Measurements from ENCODE around the gene FOXP1. TPM values are rescaled to one million over a fixed set of nuclear protein-coding genes. Genes with fewer than 3 reads are reported as not detected.

The FOXP1 gene
- total and polyA plus RNA-seq, 9 of the 15 experiments (the other 6 are each of a cell fraction or from before 2014, with no cell fraction given) = 7.7 to 34.5 (median 13.7) TPM

- TF ChIP-seq MAX (CRISPR knock-in tag; IDR thresholded peaks at IDR 0.05) (no peak), NFE2L1 (tag; IDR thresholded peaks at IDR 0.05; ENCODE audit: borderline replicate concordance, low read depth) (no peak), TAL1 (IDR thresholded peaks at IDR 0.05) (no peak), EP400 (IDR thresholded peaks at IDR 0.05) (no peak), TEAD2 (tag; IDR thresholded peaks at IDR 0.05) (no peak), ZNF282 (CRISPR knock-in tag; IDR thresholded peaks at IDR 0.05) (no peak), ZNF316 (IDR thresholded peaks at IDR 0.05) (no peak)
Measured at GRCh38 chr3:70959506-70960291, 623.8 kb downstream of the FOXP1 start (continued).

- 49% methylated on average over 10 of the region's 12 CpGs for WGBS (ENCODE audit: insufficient coverage, low coverage, missing lambda C conversion rate)
- in situ Hi-C loops (cut with MboI) = no loop called here
- POLR2A ChIA-PET = no interaction called here
Measured at GRCh38 chr3:70952033-70952747, 631.3 kb downstream of the FOXP1 start.

More at GRCh38 chr3:70952033-70952747, 631.3 kb downstream of the FOXP1 start:
- Histone ChIP-seq H2AFZ (ENCODE audit: low read depth, low read length) (no peak overlapping the region), H3K9me3 (replicated peaks; ENCODE audit: control insufficient read depth, insufficient read depth, low read depth, low read length) (no peaks in the 10 kb centered on the region), H3K4me3 (no peak overlapping the region), H4K20me1 (replicated peaks; ENCODE audit: control insufficient read depth, insufficient read depth, low read length) (no peaks in the 10 kb centered on the region), H3K36me3 (ENCODE audit: control insufficient read depth, insufficient read depth, low read length) (no peaks in the 10 kb centered on the region), H3K4me2 (ENCODE audit: insufficient read depth, low read length) (no peak overlapping the region), H3K27ac (ENCODE audit: extremely low read depth, low read depth, low read length) (no peak overlapping the region), H3K4me1 (replicated peaks in 1 of 2; ENCODE audit: control insufficient read depth in 2 of 2, insufficient read depth in 2 of 2, low read length in 2 of 2) (no peaks in the 10 kb centered on the region), H3K79me2 (ENCODE audit: control insufficient read depth, insufficient read depth, low read length) (no peaks in the 10 kb centered on the region), H3K27me3 (ENCODE audit: control insufficient read depth in 2 of 2, insufficient read depth in 2 of 2, low read length in 2 of 2) (peaks cover 0 to 6% of the 10 kb centered on the region in 2 experiments; a peak in 2 of 5 replicates), H3K9me1 (ENCODE audit: control insufficient read depth, insufficient read depth, low read length) (no peaks in the 10 kb centered on the region), H3K9ac (ENCODE audit: insufficient read depth in 1 of 2, low read depth in 2 of 2, low read length in 2 of 2) (no peak overlapping the region)
- CTCF ChIA-PET (ENCODE audit: low intra/inter-chr PET ratio) = no interaction called here
- TF ChIP-seq MTF1 (CRISPR knock-in tag; IDR thresholded peaks at IDR 0.05; ENCODE audit: borderline replicate concordance) (no peak), BDP1 (IDR thresholded peaks at IDR 0.05; ENCODE audit: insufficient read depth, insufficient read length) (no peak), ZC3H4 (CRISPR knock-in tag; IDR thresholded peaks at IDR 0.05; ENCODE audit: borderline replicate concordance) (no peak), KLF6 (CRISPR knock-in tag; IDR thresholded peaks at IDR 0.05; ENCODE audit: borderline replicate concordance) (no peak), FOXK1 (CRISPR knock-in tag; IDR thresholded peaks at IDR 0.05; ENCODE audit: borderline replicate concordance) (no peak), TEAD4 (IDR thresholded peaks at IDR 0.05; ENCODE audit: low read length) (no peak), TEAD4 (CRISPR knock-in tag; IDR thresholded peaks at IDR 0.05; ENCODE audit: borderline replicate concordance) (no peak), CREBBP (IDR thresholded peaks at IDR 0.05; ENCODE audit: low read depth, low read length) (no peak), TARDBP (IDR thresholded peaks at IDR 0.05) (no peak), ETV5 (CRISPR knock-in tag; IDR thresholded peaks at IDR 0.05; ENCODE audit: low read depth) (no peak)
- intact Hi-C loops (cut with micrococcal nuclease) = no loop called here
- ATAC-seq = no peak
- no TSS peak for BruUV-seq (replicated peaks)
- DNase-seq (ENCODE audit: extremely low read depth in 1 of 4, low spot score in 3 of 4) = no peak
- FAIRE-seq = no peak
